Fibroblast of villous mesenchyme (primary cell): Measurements from ENCODE around the gene VEPH1. TPM values are rescaled to one million over a fixed set of nuclear protein-coding genes. Genes with fewer than 3 reads are reported as not detected.

Source experiments
- DNase-seq: peaks from one replicate; pipeline ENCODE4 v3.0.0-alpha.2; 2010; ENCODE audit warnings: low read depth
- H3K4me3 ChIP-seq: 2 replicates; pipeline ENCODE4 v1.5.1; 2011; ENCODE audit warnings: low read depth, mild to moderate bottlenecking, low read length
- total RNA-seq: library from RNA; depleted of rRNA; stranded (reverse); fragments of >200 nt; gene quantifications from 2 replicates; pipeline ENCODE4 v1.2.3, GENCODE V29; 2012
- TF ChIP-seq, protein P1 (sequence below): IDR thresholded peaks from 2 replicates; pipeline ENCODE4 v1.5.1; 2012; ENCODE audit warnings: low read depth, mild to moderate bottlenecking, low read length; ENCODE audit not compliant: insufficient read depth

VEPH1 gene
- total RNA-seq, 1 donor: 8.6 TPM

DNA sequence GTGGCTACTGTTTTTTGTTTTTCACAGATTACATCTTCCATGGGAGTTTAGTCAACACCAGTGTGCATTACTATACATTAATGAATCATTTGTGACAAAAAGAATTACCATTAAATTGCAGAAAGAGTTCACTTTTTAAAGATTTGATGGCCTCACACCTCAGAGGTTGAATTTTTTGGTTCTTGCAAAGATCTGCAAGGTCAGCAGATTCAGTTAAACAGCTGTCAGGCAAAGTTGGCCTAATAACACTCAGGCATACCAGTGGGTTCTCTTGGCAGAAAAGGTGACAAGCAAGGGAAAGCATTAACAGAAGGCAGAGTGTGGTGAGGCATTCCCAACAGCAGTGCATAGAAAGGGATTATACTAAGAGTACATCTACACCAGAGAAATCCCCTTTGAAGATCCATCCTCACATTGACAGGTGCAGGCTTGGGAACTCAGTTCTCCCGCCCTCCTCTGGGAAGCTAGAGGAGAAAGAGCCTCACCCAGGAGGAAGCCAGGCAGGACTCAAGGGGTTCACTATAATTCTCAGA is 90.8 kb downstream of the VEPH1 start:
- TF ChIP-seq, protein P1, sequence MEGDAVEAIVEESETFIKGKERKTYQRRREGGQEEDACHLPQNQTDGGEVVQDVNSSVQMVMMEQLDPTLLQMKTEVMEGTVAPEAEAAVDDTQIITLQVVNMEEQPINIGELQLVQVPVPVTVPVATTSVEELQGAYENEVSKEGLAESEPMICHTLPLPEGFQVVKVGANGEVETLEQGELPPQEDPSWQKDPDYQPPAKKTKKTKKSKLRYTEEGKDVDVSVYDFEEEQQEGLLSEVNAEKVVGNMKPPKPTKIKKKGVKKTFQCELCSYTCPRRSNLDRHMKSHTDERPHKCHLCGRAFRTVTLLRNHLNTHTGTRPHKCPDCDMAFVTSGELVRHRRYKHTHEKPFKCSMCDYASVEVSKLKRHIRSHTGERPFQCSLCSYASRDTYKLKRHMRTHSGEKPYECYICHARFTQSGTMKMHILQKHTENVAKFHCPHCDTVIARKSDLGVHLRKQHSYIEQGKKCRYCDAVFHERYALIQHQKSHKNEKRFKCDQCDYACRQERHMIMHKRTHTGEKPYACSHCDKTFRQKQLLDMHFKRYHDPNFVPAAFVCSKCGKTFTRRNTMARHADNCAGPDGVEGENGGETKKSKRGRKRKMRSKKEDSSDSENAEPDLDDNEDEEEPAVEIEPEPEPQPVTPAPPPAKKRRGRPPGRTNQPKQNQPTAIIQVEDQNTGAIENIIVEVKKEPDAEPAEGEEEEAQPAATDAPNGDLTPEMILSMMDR: no peak
- no peak overlapping the region for H3K4me3 ChIP-seq
- no peak for DNase-seq

DNA sequence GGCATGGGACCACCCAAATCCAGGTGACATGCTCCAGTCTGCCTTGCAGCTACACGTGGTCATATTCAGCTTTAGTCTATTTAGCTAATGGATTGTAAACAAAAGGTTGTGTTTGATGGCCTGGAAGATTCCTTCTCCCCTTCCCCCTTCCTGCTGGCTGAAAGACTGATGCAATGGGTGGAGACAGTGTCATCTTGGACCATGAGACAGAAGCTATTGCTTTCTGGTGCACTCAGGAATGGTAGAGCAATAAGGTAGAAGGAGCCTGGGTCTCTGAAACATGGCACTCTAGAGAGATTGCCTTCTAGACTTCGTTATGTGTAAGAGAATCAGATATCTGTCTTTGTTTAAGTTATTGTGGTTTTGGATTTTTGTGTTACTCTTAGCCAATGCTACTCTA is 92.3 kb downstream of the VEPH1 start:
- no peak overlapping the region for H3K4me3 ChIP-seq
- DNase-seq: no peak
- TF ChIP-seq, protein P1: no peak

DNA sequence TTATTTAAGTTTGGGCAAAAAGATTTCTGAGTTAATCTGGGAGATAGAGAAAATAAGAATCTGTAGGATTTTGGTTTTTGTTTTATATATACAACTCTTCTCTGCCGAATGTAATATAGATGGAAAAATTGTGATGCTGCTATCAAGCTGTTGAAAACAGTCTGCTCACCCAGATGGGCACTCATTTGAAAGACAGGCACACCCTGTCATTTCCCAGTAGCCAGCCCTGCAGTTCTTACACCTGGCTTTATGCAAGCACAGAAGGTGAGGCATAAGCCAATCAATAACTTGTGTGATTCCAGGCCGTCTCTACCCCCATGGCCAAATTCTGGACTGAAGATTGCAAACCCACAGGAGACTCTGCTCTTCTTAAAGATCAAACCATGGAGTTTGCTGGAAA is 93.7 kb downstream of the VEPH1 start:
- TF ChIP-seq, protein P1: no peak
- H3K4me3 ChIP-seq: no peak overlapping the region
- DNase-seq: no peak

DNA sequence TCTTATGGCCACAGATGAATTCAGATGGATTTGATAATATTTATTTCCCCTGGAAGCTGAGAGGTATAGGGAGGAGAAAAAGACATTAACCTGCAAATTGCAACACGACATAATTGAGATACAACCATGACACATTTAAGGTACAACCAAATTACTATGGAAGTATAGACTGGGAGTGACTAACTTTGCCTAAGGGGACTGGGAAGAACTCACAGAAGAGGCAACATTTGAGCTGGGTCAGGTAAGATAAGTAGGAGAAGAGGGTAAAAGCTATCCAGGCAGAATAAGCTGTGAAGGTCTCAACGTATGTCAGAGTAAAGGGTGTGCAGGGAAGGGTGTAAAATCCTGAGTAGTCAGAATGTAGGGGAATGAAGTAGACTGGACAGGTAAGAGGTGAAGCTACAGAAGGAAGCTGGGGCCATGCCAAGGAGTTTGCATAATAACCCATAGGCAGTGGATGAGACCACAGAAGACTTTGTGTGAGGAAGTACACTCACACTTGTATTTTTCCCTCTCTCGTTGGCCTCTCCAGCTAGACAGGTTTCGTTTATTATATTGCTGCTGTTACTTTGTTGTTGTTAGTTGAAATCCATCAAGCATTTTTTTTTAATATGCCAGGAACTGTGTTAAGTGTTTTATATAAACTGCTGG is 94.6 kb downstream of the VEPH1 start:
- no peak for DNase-seq
- TF ChIP-seq, protein P1: no peak
- H3K4me3 ChIP-seq: no peak overlapping the region

DNA sequence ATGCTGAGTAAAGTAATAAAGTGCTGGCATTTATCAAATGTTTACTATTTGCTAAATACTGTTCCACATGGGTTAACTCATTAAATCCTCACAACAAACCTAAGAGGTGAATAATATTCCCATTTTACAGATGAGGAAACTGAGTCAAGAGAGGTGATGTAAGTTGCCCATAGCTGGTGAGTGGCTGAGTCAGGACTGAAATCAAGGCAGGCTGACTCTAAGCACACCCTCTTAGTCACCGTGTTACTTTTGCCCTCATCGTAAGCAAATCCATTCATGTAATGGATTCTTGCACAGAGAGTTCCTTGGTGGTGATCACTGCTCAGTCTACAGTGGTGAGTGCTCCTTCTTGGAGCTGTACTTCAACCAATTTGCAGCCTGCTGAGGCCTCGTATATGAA is 95.4 kb downstream of the VEPH1 start:
- H3K4me3 ChIP-seq: no peak overlapping the region
- TF ChIP-seq, protein P1: no peak
- no peak for DNase-seq

DNA sequence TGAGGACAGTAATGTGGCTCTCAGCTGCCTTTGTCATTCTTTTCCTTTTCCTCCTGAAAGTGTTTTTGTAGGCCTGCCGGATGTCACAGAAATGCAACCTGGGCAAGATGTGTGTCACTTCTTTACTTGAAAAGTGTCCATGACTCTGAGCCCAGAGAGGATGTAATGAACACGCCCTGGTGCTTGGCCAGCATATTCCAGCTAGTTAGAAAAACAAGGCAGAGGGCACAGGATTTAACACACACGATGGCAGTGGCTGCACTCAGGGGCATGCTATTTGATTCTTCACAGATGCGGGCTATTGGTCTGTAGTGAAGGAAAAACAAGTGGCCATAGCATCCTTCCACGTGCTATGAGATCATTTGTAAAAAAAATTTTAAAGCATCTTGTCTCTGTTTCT is 96.8 kb downstream of the VEPH1 start:
- H3K4me3 ChIP-seq: no peak overlapping the region
- DNase-seq: no peak
- TF ChIP-seq, protein P1: no peak

DNA sequence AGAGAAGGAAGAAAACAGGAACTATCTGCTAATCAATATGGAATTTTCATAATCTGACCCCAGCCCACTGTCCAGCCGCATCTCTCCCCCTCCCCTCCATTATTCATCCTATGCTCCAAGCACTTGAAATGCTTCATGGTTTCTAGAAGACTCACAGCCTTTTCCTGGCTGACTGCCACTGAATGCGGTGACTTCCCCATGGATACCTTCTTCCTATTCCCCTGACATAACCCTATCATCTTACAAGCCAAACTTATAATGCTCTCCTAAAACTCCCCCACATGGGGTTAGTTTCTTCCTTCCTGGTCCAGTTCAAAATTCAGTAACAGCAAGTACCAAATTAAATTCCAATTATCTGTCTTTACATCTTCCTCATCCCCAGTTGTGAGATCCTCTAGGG is 97.8 kb downstream of the VEPH1 start:
- peak; percentile 10 for DNase-seq
- TF ChIP-seq, protein P1: no peak

More for the DNA sequence above, 97.8 kb downstream of the VEPH1 start:
- no peak overlapping the region for H3K4me3 ChIP-seq
